NCI-H524 (cell line): ENCODE results near the gene ELN.
"Not testable (repeated sequence)": the region's sequence is repeated elsewhere in the genome, so short reads cannot be mapped to it uniquely, and the experiment has no call there.

Experiments
- DNase-seq, 2 experiments: peaks; one replicate each; lab custom pipeline; 2025; lab: John Stamatoyannopoulos, UW

Gene ELN

GRCh38 chr7:74027683-74028320, at the start of gene ELN:
Gene ELN, plus strand, starts transcription at chr7:74028173. Its CDS starts 15 bp downstream, at chr7:74028188.
- no peak for DNase-seq

- peak; percentile 11 to 67 for DNase-seq
Observed at GRCh38 chr7:73978661-73979563, 49.1 kb upstream of the ELN start.

GRCh38 chr7:73979656-73980055, 48.3 kb upstream of the ELN start:
- DNase-seq, result not testable (repeated sequence)

GRCh38 chr7:73980206-73980605, 47.8 kb upstream of the ELN start:
- DNase-seq, result no peak

- no peak for DNase-seq
Observed at GRCh38 chr7:73981933-73982332, 46.0 kb upstream of the ELN start.

GRCh38 chr7:73983437-73984164, 44.4 kb upstream of the ELN start:
- peak in 1 of 2 experiments; percentile 41 for DNase-seq

GRCh38 chr7:73984481-73985205, 43.3 kb upstream of the ELN start:
- no peak for DNase-seq

GRCh38 chr7:73985737-73986141, 42.2 kb upstream of the ELN start:
- peak in 1 of 2 experiments; percentile 12 for DNase-seq

GRCh38 chr7:73986158-73986631, 41.8 kb upstream of the ELN start:
- DNase-seq, result peak; percentile 50 to 51

GRCh38 chr7:73987298-73987697, 40.7 kb upstream of the ELN start:
- no peak for DNase-seq

- no peak for DNase-seq
Observed at GRCh38 chr7:73988197-73988596, 39.8 kb upstream of the ELN start.

- DNase-seq, result no peak
Observed at GRCh38 chr7:73991522-73992100, 36.4 kb upstream of the ELN start.

GRCh38 chr7:73992101-73992562, 35.8 kb upstream of the ELN start:
- no peak for DNase-seq

- DNase-seq, result no peak
Observed at GRCh38 chr7:73994023-73994422, 34.0 kb upstream of the ELN start.

- DNase-seq, result no peak
Observed at GRCh38 chr7:73994761-73995160, 33.2 kb upstream of the ELN start.

- no peak for DNase-seq
Observed at GRCh38 chr7:73995330-73995729, 32.6 kb upstream of the ELN start.

GRCh38 chr7:73995821-73996511, 32.0 kb upstream of the ELN start:
- no peak for DNase-seq

- DNase-seq, result no peak
Observed at GRCh38 chr7:73997056-73997455, 30.9 kb upstream of the ELN start.

- no peak for DNase-seq
Observed at GRCh38 chr7:73999664-74000435, 28.1 kb upstream of the ELN start.
